ENCODE data around the gene SLC16A10.

- TF ChIP-seq POLR2A (IDR thresholded peaks at IDR 0.05; ENCODE audit: low read depth, low read length) (no peak), SPI1 (IDR thresholded peaks at IDR 0.05; ENCODE audit: low read depth, low read length) (no peak), POLR2AphosphoS5 (IDR thresholded peaks at IDR 0.05; ENCODE audit: low read depth, low read length) (no peak), TAF1 (IDR thresholded peaks at IDR 0.05; ENCODE audit: low read depth, low read length) (no peak)
Observed at GRCh38 chr6:111212625-111213024, 125.3 kb downstream of the SLC16A10 start.
